Activated T-helper 1 cell treated with anti-CD3 and anti-CD28 coated beads, Interleukin-2, amount 50 U/mL, for 16 hours (primary cell): Measurements from ENCODE around the gene RBMS2.

Experiments used
- DNase-seq, 2 donors: peaks; one replicate each; pipeline ENCODE4 v3.0.0-alpha.2; 2020; ENCODE audit warnings: low read depth in 1 of 2, low spot score in 1 of 2

Gene RBMS2

GRCh38 chr12:56630180-56630632, 108.6 kb downstream of the RBMS2 start, which contains the start of gene BAZ2A:
BAZ2A (minus strand) TSS chr12:56630326; CDS start chr12:56617530, 12,796 bp downstream.
- DNase-seq = peak; percentile 76 to 77

- DNase-seq = peak; percentile 14 to 42
Observed at GRCh38 chr12:56631790-56632700, 110.4 kb downstream of the RBMS2 start.

- no peak for DNase-seq
Observed at GRCh38 chr12:56632701-56633467, 111.3 kb downstream of the RBMS2 start.

GRCh38 chr12:56633468-56634241, 112.0 kb downstream of the RBMS2 start:
- DNase-seq = no peak

- DNase-seq = no peak
Observed at GRCh38 chr12:56634242-56634836, 112.7 kb downstream of the RBMS2 start.

- peak; percentile 41 to 46 for DNase-seq
Observed at GRCh38 chr12:56634837-56635791, 113.5 kb downstream of the RBMS2 start.

- DNase-seq = peak; percentile 64 to 69
Observed at GRCh38 chr12:56635806-56636674, 114.4 kb downstream of the RBMS2 start.

- peak; percentile 82 to 84 for DNase-seq
Observed at GRCh38 chr12:56636675-56637540, 115.3 kb downstream of the RBMS2 start.

- no peak for DNase-seq
Observed at GRCh38 chr12:56637621-56638020, 116.0 kb downstream of the RBMS2 start.

GRCh38 chr12:56641219-56641618, 119.6 kb downstream of the RBMS2 start:
- no peak for DNase-seq

- no peak for DNase-seq
Observed at GRCh38 chr12:56644654-56645053, 123.0 kb downstream of the RBMS2 start.

GRCh38 chr12:56645201-56645716, 123.6 kb downstream of the RBMS2 start:
- DNase-seq = no peak
